ENCODE results near the gene PEX16. TPM values are rescaled to one million over a fixed set of nuclear protein-coding genes. Genes with fewer than 3 reads are reported as not detected.

Gene PEX16
- total and polyA plus RNA-seq, 5 donors from 2014 or later, result 52.6 to 64.1 (median 61.4) TPM

DNA sequence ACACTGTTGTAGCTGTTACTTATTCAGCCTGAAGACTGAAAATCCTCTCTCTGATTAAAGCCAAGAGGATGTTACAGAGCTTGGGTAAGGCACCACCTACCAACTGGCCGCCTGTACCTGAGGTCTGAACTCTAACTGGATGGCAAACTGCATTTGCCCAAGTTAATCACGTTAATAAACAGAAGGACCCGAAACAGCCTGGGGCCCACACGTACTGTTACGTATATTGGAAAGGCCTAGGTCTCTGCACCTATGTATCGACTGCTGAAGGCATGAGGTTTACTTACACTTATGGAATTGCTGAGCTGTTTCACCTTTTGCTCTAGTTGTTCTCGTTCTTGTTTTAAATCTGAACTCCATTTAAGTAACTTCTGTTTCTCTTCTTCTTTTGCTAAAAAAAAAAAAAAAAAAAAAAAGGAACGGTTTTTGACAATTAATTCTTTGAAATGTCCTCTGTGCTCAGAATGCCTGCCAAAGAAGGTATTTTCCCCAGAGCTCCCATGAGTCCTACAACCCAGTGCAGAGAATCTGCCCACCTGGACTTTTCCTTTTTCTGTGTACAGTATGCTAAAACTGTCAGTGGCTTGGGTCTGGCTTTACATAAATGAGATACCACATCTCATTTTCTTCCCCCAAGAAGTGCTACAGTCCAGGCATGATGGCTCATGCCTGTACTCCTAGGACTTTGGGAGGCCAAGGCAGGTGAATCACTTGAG lies 17.8 kb upstream of the PEX16 start:
- Mint-ChIP-seq H3K27me3 (no peaks in the 10 kb centered on the region), H3K4me3 (no peak overlapping the region), H3K36me3 (peaks cover 25% of the 10 kb centered on the region), H3K4me1 (peaks cover 0 to 15% (median 9%) of the 10 kb centered on the region in 4 donors), H3K9me3 (no peaks in the 10 kb centered on the region), H3K27ac (no peak overlapping the region)
- H3K27ac ChIP-seq (ENCODE audit: insufficient read depth, low read length, poor library complexity, severe bottlenecking), result no peak overlapping the region
- H3K4me1 ChIP-seq (ENCODE audit: control insufficient read depth, insufficient read depth, low read length, poor library complexity, severe bottlenecking), result peaks cover 13% of the 10 kb centered on the region
- no peak overlapping the region for H3K4me3 ChIP-seq (ENCODE audit: low read depth, low read length)
- H3K36me3 ChIP-seq (ENCODE audit: control insufficient read depth, insufficient read depth, low read length), result peaks cover 52% of the 10 kb centered on the region
- no peak for DNase-seq
- no peak for ATAC-seq (ENCODE audit: low read depth in 2 of 2)
- no peaks in the 10 kb centered on the region for H3K27me3 ChIP-seq (ENCODE audit: control insufficient read depth, insufficient read depth, low read length)
- H3K9me3 ChIP-seq (ENCODE audit: control insufficient read depth in 2 of 2, low read length in 2 of 2), result no peaks in the 10 kb centered on the region

GRCh38 chr11:45934580-45935318 lies 17.1 kb upstream of the PEX16 start:
- H3K9me3 ChIP-seq (ENCODE audit: control insufficient read depth in 2 of 2, low read length in 2 of 2), result no peaks in the 10 kb centered on the region
- no peak overlapping the region for H3K27ac ChIP-seq (ENCODE audit: insufficient read depth, low read length, poor library complexity, severe bottlenecking)
- H3K9me3 Mint-ChIP-seq, result no peaks in the 10 kb centered on the region
- no peak overlapping the region for H3K4me3 Mint-ChIP-seq
- peaks cover 29% of the 10 kb centered on the region for H3K36me3 Mint-ChIP-seq
- peaks cover 20% of the 10 kb centered on the region for H3K4me1 ChIP-seq (ENCODE audit: control insufficient read depth, insufficient read depth, low read length, poor library complexity, severe bottlenecking)
- no peak overlapping the region for H3K27ac Mint-ChIP-seq
- H3K27me3 Mint-ChIP-seq, result no peaks in the 10 kb centered on the region
- H3K4me1 Mint-ChIP-seq, result peaks cover 5 to 22% (median 17%) of the 10 kb centered on the region in 4 donors
- H3K27me3 ChIP-seq (ENCODE audit: control insufficient read depth, insufficient read depth, low read length), result no peaks in the 10 kb centered on the region
- ATAC-seq (ENCODE audit: low read depth in 2 of 2), result no peak
- peaks cover 52% of the 10 kb centered on the region for H3K36me3 ChIP-seq (ENCODE audit: control insufficient read depth, insufficient read depth, low read length)
- no peak for DNase-seq
- H3K4me3 ChIP-seq (ENCODE audit: low read depth, low read length), result no peak overlapping the region

DNA sequence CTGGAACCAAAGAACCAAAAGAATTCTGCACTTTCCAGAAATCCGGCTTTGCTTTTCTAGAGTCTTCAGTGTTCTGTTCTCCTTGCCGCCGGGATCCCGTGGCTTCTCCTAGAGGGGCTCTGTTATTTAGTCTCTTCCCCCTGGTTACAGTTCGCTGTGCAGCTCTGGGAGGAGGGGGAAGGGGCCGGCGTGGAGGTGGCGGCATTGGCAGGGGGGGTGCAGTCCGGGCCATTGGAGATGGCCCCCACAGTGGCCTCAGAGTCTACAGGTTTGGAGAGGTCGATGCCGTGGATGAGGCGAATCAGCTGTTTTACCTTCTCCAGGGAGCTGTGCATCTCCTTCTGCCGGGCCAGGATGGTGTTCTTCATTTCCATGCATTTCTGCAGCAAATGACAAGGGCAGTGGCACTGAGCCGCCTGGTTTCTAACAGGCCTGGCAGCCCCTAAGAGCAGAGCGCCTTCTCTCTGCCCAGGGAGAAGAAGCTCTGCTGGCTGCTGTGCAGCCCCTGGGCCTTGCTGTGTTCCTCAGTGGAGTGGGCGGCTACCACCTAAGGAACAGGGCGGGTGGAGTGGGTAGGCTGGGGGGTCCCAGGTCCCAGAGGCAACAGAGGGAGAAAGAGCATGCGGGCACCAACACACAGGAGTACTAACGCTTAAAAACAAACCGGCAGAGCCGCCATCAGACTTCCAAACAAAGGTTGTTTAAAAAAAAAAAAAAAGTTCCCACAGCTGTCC lies 16.3 kb upstream of the PEX16 start:
- Histone ChIP-seq H3K4me1 (ENCODE audit: control insufficient read depth, insufficient read depth, low read length, poor library complexity, severe bottlenecking) (peaks cover 28% of the 10 kb centered on the region), H3K27me3 (ENCODE audit: control insufficient read depth, insufficient read depth, low read length) (no peaks in the 10 kb centered on the region), H3K36me3 (ENCODE audit: control insufficient read depth, insufficient read depth, low read length) (peaks cover 52% of the 10 kb centered on the region), H3K27ac (ENCODE audit: insufficient read depth, low read length, poor library complexity, severe bottlenecking) (no peak overlapping the region), H3K9me3 (ENCODE audit: control insufficient read depth in 2 of 2, low read length in 2 of 2) (no peaks in the 10 kb centered on the region), H3K4me3 (ENCODE audit: low read depth, low read length) (no peak overlapping the region)
- no peaks in the 10 kb centered on the region for H3K9me3 Mint-ChIP-seq
- H3K36me3 Mint-ChIP-seq, result peaks cover 29% of the 10 kb centered on the region
- H3K27me3 Mint-ChIP-seq, result no peaks in the 10 kb centered on the region
- ATAC-seq (ENCODE audit: low read depth in 2 of 2) (no peak), DNase-seq (no peak)
- peaks cover 6 to 28% (median 20%) of the 10 kb centered on the region in 4 donors for H3K4me1 Mint-ChIP-seq
- no peak overlapping the region for H3K27ac Mint-ChIP-seq
- H3K4me3 Mint-ChIP-seq, result no peak overlapping the region

- Histone ChIP-seq H3K27ac (ENCODE audit: insufficient read depth, low read length, poor library complexity, severe bottlenecking) (no peak overlapping the region), H3K4me3 (ENCODE audit: low read depth, low read length) (no peak overlapping the region), H3K27me3 (ENCODE audit: control insufficient read depth, insufficient read depth, low read length) (no peaks in the 10 kb centered on the region), H3K36me3 (ENCODE audit: control insufficient read depth, insufficient read depth, low read length) (peaks cover 49% of the 10 kb centered on the region), H3K9me3 (ENCODE audit: control insufficient read depth in 2 of 2, low read length in 2 of 2) (no peaks in the 10 kb centered on the region), H3K4me1 (ENCODE audit: control insufficient read depth, insufficient read depth, low read length, poor library complexity, severe bottlenecking) (peaks cover 29% of the 10 kb centered on the region)
- H3K4me1 Mint-ChIP-seq, result peaks cover 6 to 34% (median 20%) of the 10 kb centered on the region in 4 donors
- H3K9me3 Mint-ChIP-seq, result no peaks in the 10 kb centered on the region
- H3K36me3 Mint-ChIP-seq, result peaks cover 26% of the 10 kb centered on the region
- ATAC-seq (ENCODE audit: low read depth in 2 of 2) (peak in 1 of 2 donors; percentile 7), DNase-seq (no peak)
- H3K4me3 Mint-ChIP-seq, result peak overlapping the region in 1 of 4 donors; percentile 15
- no peaks in the 10 kb centered on the region for H3K27me3 Mint-ChIP-seq
- peak overlapping the region in 1 of 3 donors; percentile 85 for H3K27ac Mint-ChIP-seq
Measured at GRCh38 chr11:45933131-45933831, 15.6 kb upstream of the PEX16 start.

- no peaks in the 10 kb centered on the region for H3K9me3 ChIP-seq (ENCODE audit: control insufficient read depth in 2 of 2, low read length in 2 of 2)
- H3K27me3 ChIP-seq (ENCODE audit: control insufficient read depth, insufficient read depth, low read length), result no peaks in the 10 kb centered on the region
- H3K36me3 Mint-ChIP-seq, result peaks cover 24% of the 10 kb centered on the region
- no peaks in the 10 kb centered on the region for H3K27me3 Mint-ChIP-seq
- H3K4me3 Mint-ChIP-seq, result peak overlapping the region in 2 of 4 donors; percentile 15
- peak overlapping the region in 2 of 3 donors; percentile 25 to 85 for H3K27ac Mint-ChIP-seq
- H3K9me3 Mint-ChIP-seq, result no peaks in the 10 kb centered on the region
- H3K36me3 ChIP-seq (ENCODE audit: control insufficient read depth, insufficient read depth, low read length), result peaks cover 41% of the 10 kb centered on the region
- H3K4me3 ChIP-seq (ENCODE audit: low read depth, low read length), result no peak overlapping the region
- H3K27ac ChIP-seq (ENCODE audit: insufficient read depth, low read length, poor library complexity, severe bottlenecking), result no peak overlapping the region
- H3K4me1 ChIP-seq (ENCODE audit: control insufficient read depth, insufficient read depth, low read length, poor library complexity, severe bottlenecking), result peaks cover 35% of the 10 kb centered on the region
- peaks cover 6 to 42% (median 20%) of the 10 kb centered on the region in 4 donors for H3K4me1 Mint-ChIP-seq
- no peak for DNase-seq
- no peak for ATAC-seq (ENCODE audit: low read depth in 2 of 2)
Measured at GRCh38 chr11:45932217-45932616, 14.5 kb upstream of the PEX16 start.

DNA sequence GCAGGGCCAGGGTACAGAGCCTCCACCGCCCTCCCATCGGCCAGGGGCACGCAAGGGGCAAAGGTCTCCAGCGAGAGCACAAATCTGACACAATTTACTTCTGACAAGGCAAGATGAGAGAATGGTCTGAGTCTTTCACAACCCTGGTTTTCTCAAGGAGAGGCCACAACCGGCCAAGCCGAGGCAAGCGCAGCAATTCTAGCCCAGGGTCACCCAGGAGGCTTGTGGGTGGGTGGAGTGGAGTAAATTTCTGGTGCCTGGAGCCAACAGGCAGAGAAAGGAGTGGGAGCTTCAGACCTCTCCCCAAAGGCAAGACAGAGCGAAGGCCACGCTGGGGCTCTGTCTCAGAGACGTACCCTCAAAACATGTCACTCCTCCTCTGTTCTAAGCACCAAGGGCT lies 14.1 kb upstream of the PEX16 start:
- DNase-seq (no peak), ATAC-seq (ENCODE audit: low read depth in 2 of 2) (no peak)
- Histone ChIP-seq H3K4me1 (ENCODE audit: control insufficient read depth, insufficient read depth, low read length, poor library complexity, severe bottlenecking) (peaks cover 36% of the 10 kb centered on the region), H3K27ac (ENCODE audit: insufficient read depth, low read length, poor library complexity, severe bottlenecking) (peak overlapping the region; percentile 70), H3K36me3 (ENCODE audit: control insufficient read depth, insufficient read depth, low read length) (peaks cover 36% of the 10 kb centered on the region), H3K27me3 (ENCODE audit: control insufficient read depth, insufficient read depth, low read length) (no peaks in the 10 kb centered on the region), H3K4me3 (ENCODE audit: low read depth, low read length) (no peak overlapping the region), H3K9me3 (ENCODE audit: control insufficient read depth in 2 of 2, low read length in 2 of 2) (no peaks in the 10 kb centered on the region)
- Mint-ChIP-seq H3K27me3 (no peaks in the 10 kb centered on the region), H3K36me3 (peaks cover 19% of the 10 kb centered on the region), H3K4me3 (peak overlapping the region in 2 of 4 donors; percentile 13 to 26), H3K27ac (peak overlapping the region; percentile 75 to 85 (median 78)), H3K9me3 (no peaks in the 10 kb centered on the region), H3K4me1 (peaks cover 6 to 44% (median 20%) of the 10 kb centered on the region in 4 donors)

DNA sequence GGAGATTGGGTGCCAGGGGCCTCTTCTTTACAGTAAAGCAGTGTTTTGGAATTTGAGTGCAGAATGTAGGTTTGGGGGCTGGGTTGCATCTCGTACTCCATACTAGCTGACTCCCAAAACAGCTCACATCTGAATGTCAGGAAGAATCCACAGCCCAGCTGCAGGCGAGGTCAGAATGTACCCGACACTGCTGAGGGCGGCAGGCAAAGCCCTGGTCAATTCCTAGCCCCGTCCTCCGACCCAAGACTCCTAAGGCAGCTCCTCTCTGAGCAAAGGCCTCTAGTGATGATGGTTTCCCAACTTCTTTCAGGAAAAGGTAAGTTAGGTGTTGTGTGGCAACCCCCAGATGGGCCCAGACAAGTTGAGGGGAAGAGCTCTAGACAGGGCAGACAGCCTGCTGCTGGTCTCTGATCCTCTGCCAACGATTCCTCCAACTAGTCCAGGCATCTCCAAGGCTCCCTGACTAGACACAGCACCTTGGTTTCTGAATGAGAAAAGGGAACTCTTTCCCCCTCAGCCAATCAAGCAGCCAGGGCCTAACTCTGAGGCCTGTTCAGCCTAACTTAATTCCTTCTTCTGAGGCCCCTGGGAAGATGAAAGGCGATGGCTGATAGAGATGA lies 13.4 kb upstream of the PEX16 start:
- H3K9me3 Mint-ChIP-seq, result no peaks in the 10 kb centered on the region
- H3K4me3 ChIP-seq (ENCODE audit: low read depth, low read length), result no peak overlapping the region
- DNase-seq (no peak), ATAC-seq (ENCODE audit: low read depth in 2 of 2) (no peak)
- H3K4me3 Mint-ChIP-seq, result peak overlapping the region in 2 of 4 donors; percentile 16 to 76
- H3K36me3 ChIP-seq (ENCODE audit: control insufficient read depth, insufficient read depth, low read length), result peaks cover 31% of the 10 kb centered on the region
- peaks cover 6 to 44% (median 20%) of the 10 kb centered on the region in 4 donors for H3K4me1 Mint-ChIP-seq
- H3K27me3 ChIP-seq (ENCODE audit: control insufficient read depth, insufficient read depth, low read length), result no peaks in the 10 kb centered on the region
- peaks cover 16% of the 10 kb centered on the region for H3K36me3 Mint-ChIP-seq
- H3K27ac Mint-ChIP-seq, result peak overlapping the region; percentile 78 to 92 (median 85)
- H3K4me1 ChIP-seq (ENCODE audit: control insufficient read depth, insufficient read depth, low read length, poor library complexity, severe bottlenecking), result peaks cover 36% of the 10 kb centered on the region
- peak overlapping the region; percentile 70 for H3K27ac ChIP-seq (ENCODE audit: insufficient read depth, low read length, poor library complexity, severe bottlenecking)
- no peaks in the 10 kb centered on the region for H3K9me3 ChIP-seq (ENCODE audit: control insufficient read depth in 2 of 2, low read length in 2 of 2)
- no peaks in the 10 kb centered on the region for H3K27me3 Mint-ChIP-seq

All from CD4-positive, CD25-positive, alpha-beta regulatory T cell (primary cell).